Epithelial cell of proximal tubule (primary cell): ENCODE measurements around the gene NKD2. TPM values are rescaled to one million over a fixed set of nuclear protein-coding genes. Genes with fewer than 3 reads are reported as not detected.

Experiments
- DNase-seq: peaks from one replicate; pipeline ENCODE4 v3.0.0-alpha.2; 2011; ENCODE audit warnings: low read depth
- H3K4me3 ChIP-seq: 2 replicates; pipeline ENCODE4 v1.5.1; 2011; ENCODE audit warnings: low read depth, mild to moderate bottlenecking, low read length
- total RNA-seq: library from RNA; depleted of rRNA; stranded (reverse); fragments of >200 nt; gene quantifications from 2 replicates; pipeline ENCODE4 v1.2.3, GENCODE V29; 2015
- TF ChIP-seq, protein P1 (sequence below): conservative IDR thresholded peaks from 2 replicates; pipeline ENCODE4 v1.5.1; 2012; ENCODE audit warnings: low read depth, mild to moderate bottlenecking, low read length

The NKD2 gene
- total RNA-seq, 1 donor from 2014 or later: not detected

DNA sequence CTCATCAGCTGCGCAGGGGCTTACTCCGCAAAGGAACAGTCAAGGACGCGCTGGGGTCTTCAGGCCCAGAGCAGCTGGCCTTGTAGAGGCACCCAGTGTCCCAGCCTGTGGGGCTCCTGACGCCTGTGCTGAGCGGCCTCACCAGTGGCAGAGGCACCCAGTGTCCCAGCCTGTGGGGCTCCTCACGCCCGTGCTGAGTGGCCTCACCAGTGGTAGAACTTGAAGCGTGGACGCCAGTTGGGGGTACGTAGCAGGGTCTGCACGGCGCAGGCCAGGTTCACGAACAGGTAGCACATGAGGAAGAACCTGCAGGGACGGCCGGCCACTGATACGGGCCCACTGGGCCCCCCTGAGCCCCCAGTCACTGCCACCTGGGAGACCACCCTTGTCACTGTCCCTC lies 67.3 kb downstream of the NKD2 start:
- TF ChIP-seq, protein P1, sequence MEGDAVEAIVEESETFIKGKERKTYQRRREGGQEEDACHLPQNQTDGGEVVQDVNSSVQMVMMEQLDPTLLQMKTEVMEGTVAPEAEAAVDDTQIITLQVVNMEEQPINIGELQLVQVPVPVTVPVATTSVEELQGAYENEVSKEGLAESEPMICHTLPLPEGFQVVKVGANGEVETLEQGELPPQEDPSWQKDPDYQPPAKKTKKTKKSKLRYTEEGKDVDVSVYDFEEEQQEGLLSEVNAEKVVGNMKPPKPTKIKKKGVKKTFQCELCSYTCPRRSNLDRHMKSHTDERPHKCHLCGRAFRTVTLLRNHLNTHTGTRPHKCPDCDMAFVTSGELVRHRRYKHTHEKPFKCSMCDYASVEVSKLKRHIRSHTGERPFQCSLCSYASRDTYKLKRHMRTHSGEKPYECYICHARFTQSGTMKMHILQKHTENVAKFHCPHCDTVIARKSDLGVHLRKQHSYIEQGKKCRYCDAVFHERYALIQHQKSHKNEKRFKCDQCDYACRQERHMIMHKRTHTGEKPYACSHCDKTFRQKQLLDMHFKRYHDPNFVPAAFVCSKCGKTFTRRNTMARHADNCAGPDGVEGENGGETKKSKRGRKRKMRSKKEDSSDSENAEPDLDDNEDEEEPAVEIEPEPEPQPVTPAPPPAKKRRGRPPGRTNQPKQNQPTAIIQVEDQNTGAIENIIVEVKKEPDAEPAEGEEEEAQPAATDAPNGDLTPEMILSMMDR: no peak
- DNase-seq: no peak
- no peak overlapping the region for H3K4me3 ChIP-seq

GRCh38 chr5:1076406-1076805 lies 67.8 kb downstream of the NKD2 start:
- TF ChIP-seq, protein P1: no peak
- no peak overlapping the region for H3K4me3 ChIP-seq
- no peak for DNase-seq

- DNase-seq: no peak
- TF ChIP-seq, protein P1: no peak
- H3K4me3 ChIP-seq: no peak overlapping the region
Measured at GRCh38 chr5:1077026-1077425, 68.4 kb downstream of the NKD2 start.

DNA sequence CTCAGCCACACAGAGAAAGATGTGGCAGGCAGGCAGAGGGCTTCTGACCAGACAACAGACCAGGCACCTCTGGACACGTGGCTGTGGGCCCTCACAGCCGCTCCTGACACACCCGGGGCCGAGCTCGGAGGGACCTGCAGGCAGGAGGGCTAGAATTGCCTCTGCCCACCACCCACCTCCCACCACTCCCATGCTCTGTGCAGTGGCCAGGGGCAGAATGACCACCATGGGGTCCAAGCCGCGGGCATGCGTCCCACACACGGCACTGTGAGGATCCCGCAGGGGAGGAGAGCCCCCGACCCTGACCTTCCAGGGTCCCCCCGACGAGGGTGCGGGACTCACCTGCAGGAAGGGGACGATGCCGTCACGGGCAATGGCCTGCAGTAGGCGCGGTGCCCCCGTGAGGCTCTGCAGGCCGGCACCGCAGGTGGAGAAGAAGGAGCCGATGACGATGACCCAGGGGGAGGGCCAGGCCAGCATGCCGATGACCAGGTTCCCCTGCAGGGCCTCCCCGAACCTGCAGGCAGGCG lies 69.0 kb downstream of the NKD2 start:
- TF ChIP-seq, protein P1: no peak
- H3K4me3 ChIP-seq: no peak overlapping the region
- no peak for DNase-seq

GRCh38 chr5:1078206-1078605 lies 69.6 kb downstream of the NKD2 start:
- no peak overlapping the region for H3K4me3 ChIP-seq
- no peak for DNase-seq
- TF ChIP-seq, protein P1: no peak

DNA sequence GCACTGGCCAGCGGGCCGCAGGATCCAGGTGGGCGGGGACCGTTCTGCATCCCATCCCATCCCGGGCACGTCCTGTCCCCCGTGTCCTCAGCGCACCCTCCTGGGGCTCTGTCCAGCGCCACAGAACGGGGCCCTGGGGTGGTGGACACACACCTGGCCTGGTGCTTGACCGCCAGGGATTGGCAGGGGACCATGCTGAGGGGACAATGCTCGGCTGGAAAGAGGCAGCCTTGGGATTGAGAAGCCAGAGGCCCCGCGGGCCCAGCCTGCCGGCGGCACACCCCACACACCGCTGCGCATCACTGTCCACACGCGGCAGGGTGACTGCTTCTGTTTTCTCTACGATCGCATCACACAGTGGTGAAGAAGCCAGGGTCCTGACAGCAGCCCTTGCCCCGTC lies 70.2 kb downstream of the NKD2 start:
- TF ChIP-seq, protein P1: no peak
- H3K4me3 ChIP-seq: no peak overlapping the region
- DNase-seq: no peak

GRCh38 chr5:1079486-1079885 lies 70.9 kb downstream of the NKD2 start:
- no peak for DNase-seq
- no peak overlapping the region for H3K4me3 ChIP-seq
- TF ChIP-seq, protein P1: no peak
